HepG2 (cell line): ENCODE results near the gene CACNB4. TPM values are rescaled to one million over a fixed set of nuclear protein-coding genes. Genes with fewer than 3 reads are reported as not detected.

Source experiments
- ATAC-seq: fragments of 200-7000 bp; cut with Tn5 transposase; 3 replicates; pipeline ENCODE4 v1.9.1; 2020; ENCODE audit warnings: mild to moderate bottlenecking, moderate library complexity
- BruUV-seq: library from RNA; stranded (reverse); fragments of 400-500 nt; replicated peaks from 2 replicates; lab custom pipeline; 2021; lab: Mats Ljungman, UMichigan
- CTCF ChIA-PET: fragments of 300-600 bp; formaldehyde crosslinking; extraction: SDS; loops from one replicate; lab custom pipeline; 2021; ENCODE audit warnings: low total read pairs, inconsistent platforms, low intra/inter-chr PET ratio; lab: Yijun Ruan, JAX
- POLR2A ChIA-PET: fragments of 350-600 bp; sonication (Branson Sonifier 250); formaldehyde crosslinking; loops from one replicate; lab custom pipeline; 2020; ENCODE audit warnings: antibody characterized with exemption, inconsistent platforms; lab: Yijun Ruan, JAX
- DNase-seq: peaks from one replicate; pipeline ENCODE4 v3.0.0-alpha.2; 2015; ENCODE audit warnings: low spot score
- FAIRE-seq: peaks from 3 replicates; lab custom pipeline; 2011; peaks lifted over from hg19 to GRCh38; lab: Jason Lieb, UNC
- H2AFZ ChIP-seq: one replicate; pipeline ENCODE4 v1.6.1; 2011; ENCODE audit warnings: low read length, inconsistent platforms
- H3K27ac ChIP-seq: fragments of 300-600 bp; 3 replicates; pipeline ENCODE4 v1.8.0; 2011; ENCODE audit warnings: mixed run types, mild to moderate bottlenecking, mixed read lengths, low read length, inconsistent platforms; ENCODE audit not compliant: insufficient read depth; ENCODE audit errors: extremely low read length
- H3K27me3 ChIP-seq, 2 experiments: fragments of 200-600 bp in 1 of 2; 2 replicates in 1 of 2; 3 replicates in 1 of 2; pipeline versions ENCODE4 v1.6.0 to v1.8.0; 2011; ENCODE audit warnings: low read length in 2 of 2, mild to moderate bottlenecking in 2 of 2, moderate library complexity in 2 of 2, inconsistent platforms in 1 of 2; ENCODE audit not compliant: insufficient read depth in 2 of 2, control insufficient read depth in 1 of 2
- H3K36me3 ChIP-seq, 2 experiments: fragments of 200-600 bp in 1 of 2; replicated peaks in 1 of 2; 2 replicates in 1 of 2; 3 replicates in 1 of 2; pipeline versions ENCODE4 v1.5.1 to v1.8.0; 2011; ENCODE audit warnings: low read length in 2 of 2, inconsistent platforms in 1 of 2; ENCODE audit not compliant: insufficient read depth in 2 of 2, control insufficient read depth in 1 of 2
- H3K4me1 ChIP-seq: 2 replicates; pipeline ENCODE4 v1.5.1; 2012; ENCODE audit warnings: low read length, inconsistent platforms; ENCODE audit not compliant: insufficient read depth
- H3K4me2 ChIP-seq: 2 replicates; pipeline ENCODE4 v1.6.0; 2011; ENCODE audit warnings: low read depth, low read length, inconsistent platforms
- H3K4me3 ChIP-seq, 3 experiments: fragments of 200-600 bp in 1 of 3; sonication (generic), shearing (Covaris generic) in 1 of 3; replicated peaks in 1 of 3; 2 replicates each; pipeline ENCODE4 v1.5.1; 2011 to 2016; ENCODE audit warnings: low read length in 3 of 3, inconsistent platforms in 2 of 3, low read depth in 2 of 3, mild to moderate bottlenecking in 2 of 3, control low read depth in 1 of 3, mixed read lengths in 1 of 3; ENCODE audit not compliant: insufficient read depth in 1 of 3
- H3K79me2 ChIP-seq: one replicate; pipeline ENCODE4 v1.6.1; 2011; ENCODE audit warnings: low read length, inconsistent platforms; ENCODE audit not compliant: insufficient read depth
- H3K9ac ChIP-seq: 2 replicates; pipeline ENCODE4 v1.6.0; 2011; ENCODE audit warnings: mild to moderate bottlenecking, low read depth, low read length, inconsistent platforms; ENCODE audit not compliant: insufficient read depth
- H3K9me3 ChIP-seq: 2 replicates; pipeline ENCODE4 v1.5.1; 2012; ENCODE audit warnings: mild to moderate bottlenecking, low read length
- H4K20me1 ChIP-seq: 2 replicates; pipeline ENCODE4 v1.6.0; 2011; ENCODE audit warnings: inconsistent platforms, mild to moderate bottlenecking, low read length, moderate library complexity; ENCODE audit not compliant: insufficient read depth
- RBM39 ChIP-seq: fragments of 200-400 bp; formaldehyde crosslinking; IDR thresholded peaks from one replicate; pipeline ENCODE4 v1.6.1; 2018; ENCODE audit warnings: antibody characterized with exemption, mild to moderate bottlenecking, low read depth, low read length; ENCODE audit not compliant: poor library complexity, severe bottlenecking
- STAG1 ChIP-seq: sonication (generic); formaldehyde crosslinking; IDR thresholded peaks from 2 replicates; pipeline ENCODE4 v1.4.0; 2020; ENCODE audit warnings: missing genetic modification reagents
- ZNF281 ChIP-seq: sonication (generic); formaldehyde crosslinking; IDR thresholded peaks from 2 replicates; pipeline ENCODE4 v1.4.0; 2020; ENCODE audit warnings: missing genetic modification reagents, borderline replicate concordance
- WGBS: methylation state at CpG from one replicate; pipeline ENCODE4 v1.1.6; 2017; ENCODE audit warnings: low lambda C conversion rate; 5-methylcytosine and 5-hydroxymethylcytosine counted together
- in situ Hi-C: cut with HindIII; loops from 2 replicates; pipeline ENCODE4 v1.10.0; 2017; ENCODE audit warnings: low pct_unique_long_range_greater_than_20kb; ENCODE audit not compliant: extremely low pct_ligation_motif_present
- intact Hi-C: fragments of 100-400 bp; cut with micrococcal nuclease; formaldehyde crosslinking; loops from one replicate; pipeline ENCODE4 v1.10.0; 2022; ENCODE audit not compliant: unreplicated experiment
- polyA plus RNA-seq, 8 experiments: library from polyadenylated mRNA; depleted of rRNA in 3 of 8; stranded (reverse) in 7 of 8; unstranded in 1 of 8; fragments of >200 nt; fragmentation: Illumina TruSeq in 4 of 8; extraction: Trizol in 4 of 8; gene quantifications; 2 replicates each; pipeline versions ENCODE4 v1.2.1 to v1.2.3, GENCODE V29; 2011 to 2016; ENCODE audit warnings: low read depth in 4 of 8, missing spikeins in 1 of 8, mixed read lengths in 1 of 8; ENCODE audit not compliant: insufficient read depth in 1 of 8
- total RNA-seq, 5 experiments: library from RNA; depleted of rRNA; stranded (reverse); fragments of >200 nt; fragmentation: Illumina TruSeq; extraction: Trizol; gene quantifications; 2 replicates each; pipeline ENCODE4 v1.2.3, GENCODE V29; 2016; ENCODE audit warnings: low read depth in 1 of 5

Gene CACNB4
- total and polyA plus RNA-seq, 2 of the 13 experiments (the other 11 are each of a cell fraction or from before 2014, with no cell fraction given): 5.1 to 14.3 TPM

DNA sequence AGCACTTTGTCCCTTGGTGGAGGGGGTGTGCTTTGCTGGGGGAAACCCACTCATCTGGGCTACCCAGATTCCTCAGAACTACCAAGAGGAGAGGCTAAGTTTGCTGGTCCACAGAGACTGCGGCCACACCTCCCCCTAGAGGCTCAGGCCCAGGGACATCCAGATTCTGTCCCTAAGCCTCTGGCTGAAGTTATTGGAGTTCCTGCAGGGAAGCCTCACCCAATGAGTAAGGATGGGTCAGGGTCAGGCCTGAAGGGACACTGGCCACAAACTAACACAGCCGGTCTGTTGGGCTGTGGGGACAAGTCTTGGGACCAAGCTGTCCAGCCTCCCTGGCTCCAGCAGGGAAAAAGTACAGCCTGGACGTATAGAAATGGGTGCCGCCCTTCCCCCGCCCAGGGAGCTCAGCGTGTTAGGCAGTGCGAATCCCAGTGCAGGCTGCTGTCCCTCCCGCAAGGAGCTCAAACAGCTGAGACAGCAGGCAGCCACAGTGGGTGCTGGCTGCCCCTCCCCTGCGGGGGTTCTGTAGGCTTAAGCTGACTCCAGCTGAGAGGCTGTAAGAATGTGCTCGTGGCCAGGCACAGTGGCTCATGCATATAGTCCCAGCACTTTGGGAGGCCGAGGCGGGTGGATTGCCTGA lies 183.7 kb downstream of the CACNB4 start:
- Histone ChIP-seq H3K36me3 (no peaks in the 10 kb centered on the region), H3K27me3 (no peaks in the 10 kb centered on the region), H4K20me1 (no peaks in the 10 kb centered on the region), H3K4me3 (no peak overlapping the region), H3K79me2 (no peaks in the 10 kb centered on the region), H3K9me3 (no peaks in the 10 kb centered on the region), H3K27ac (no peak overlapping the region), H3K9ac (no peak overlapping the region), H3K4me2 (no peak overlapping the region)
- DNase-seq (no peak), FAIRE-seq (no peak), ATAC-seq (peak; percentile 56; the same call in 2 of the 3 replicates)
- intact Hi-C loops (no loop called here), in situ Hi-C loops (no loop called here)
- BruUV-seq: no TSS peak
- POLR2A ChIA-PET: no interaction called here
- TF ChIP-seq RBM39: no peak
- peak; percentile 35; the same call in 1 of the 2 replicates for TF ChIP-seq ZNF281 (CRISPR knock-in tag)
- TF ChIP-seq STAG1 (CRISPR knock-in tag): peak; percentile 18; the same call in 1 of the 2 replicates
- TF ChIP-seq, all 625 proteins: peak for 2
- whole genome bisulfite sequencing: 100% methylated on average over 9 of the region's 12 CpGs
- Histone ChIP-seq H3K4me1 (peaks cover 8% of the 10 kb centered on the region; the same call in 1 of the 2 replicates), H2AFZ (no peak overlapping the region)
- CTCF ChIA-PET: no interaction called here
